T47D (cell line): ENCODE results near the gene PRAMEF12.

Source experiments
- DNase-seq, 2 experiments: peaks; one replicate each; pipeline versions ENCODE4 v3.0.0 to v3.0.0-alpha.2; 2011 to 2012; ENCODE audit warnings: low read depth in 1 of 2, low spot score in 1 of 2
- JUND ChIP-seq: IDR thresholded peaks from 2 replicates; pipeline ENCODE4 v1.6.1; 2012; ENCODE audit warnings: low read depth
- in situ Hi-C: cut with HindIII; loops from 2 replicates; pipeline ENCODE4 v1.10.0; 2016; ENCODE audit warnings: low sequenced_read_pairs, low pct_unique_long_range_greater_than_20kb

Gene PRAMEF12

DNA sequence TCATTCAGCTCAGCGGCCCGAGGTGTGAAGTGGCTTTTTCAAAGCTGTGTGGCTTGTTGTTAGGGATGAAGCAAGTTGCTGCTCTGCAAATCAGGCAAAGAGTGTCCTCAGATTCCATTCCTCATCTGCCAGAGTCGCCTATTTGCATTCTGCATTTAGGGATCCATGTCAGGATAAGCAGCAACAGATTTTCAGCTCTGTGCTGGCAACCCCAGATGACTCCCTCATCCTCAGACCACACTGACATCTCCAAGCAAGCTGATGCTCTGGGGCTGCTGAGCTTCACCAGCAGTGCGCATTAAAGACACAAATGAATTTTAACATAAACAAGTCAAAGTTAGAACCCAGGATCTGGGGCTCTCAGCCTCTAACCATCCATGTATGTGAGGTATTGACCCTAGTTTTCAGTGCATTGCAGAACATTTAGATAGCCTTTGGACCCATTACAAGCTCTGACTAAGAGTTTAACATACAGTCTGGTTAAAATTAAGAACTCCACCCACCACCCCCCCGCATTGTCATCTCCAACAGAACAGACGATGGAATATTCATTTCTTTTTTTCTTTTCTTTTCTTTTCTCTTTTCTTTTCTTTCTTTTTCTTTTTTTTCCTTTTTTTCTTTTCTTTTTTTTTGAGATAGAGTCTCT is 16.6 kb upstream of the PRAMEF12 start:
- no peak for TF ChIP-seq JUND
- in situ Hi-C loops = no loop called here
- DNase-seq = no peak

DNA sequence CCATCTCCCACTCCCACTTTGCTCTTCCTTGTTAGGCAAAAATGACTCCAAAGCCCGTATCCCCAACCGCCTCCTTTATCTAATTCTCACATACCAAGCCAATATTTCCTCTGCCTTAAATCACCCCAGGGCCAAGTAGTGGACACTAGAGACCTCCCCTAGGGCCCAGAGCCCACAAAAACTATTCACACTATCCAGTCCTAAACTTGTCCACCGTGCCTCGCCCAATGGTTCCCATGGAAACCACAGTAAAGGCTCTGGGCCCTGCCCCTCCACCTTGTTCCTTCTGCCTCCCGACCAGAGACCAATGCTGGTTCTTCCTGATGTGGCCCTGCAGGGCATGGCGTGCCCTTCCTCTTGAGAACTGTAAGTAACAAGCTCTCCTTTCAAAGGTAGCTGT is 15.7 kb upstream of the PRAMEF12 start:
- TF ChIP-seq JUND = no peak
- no peak for DNase-seq
- in situ Hi-C loops = no loop called here

DNA sequence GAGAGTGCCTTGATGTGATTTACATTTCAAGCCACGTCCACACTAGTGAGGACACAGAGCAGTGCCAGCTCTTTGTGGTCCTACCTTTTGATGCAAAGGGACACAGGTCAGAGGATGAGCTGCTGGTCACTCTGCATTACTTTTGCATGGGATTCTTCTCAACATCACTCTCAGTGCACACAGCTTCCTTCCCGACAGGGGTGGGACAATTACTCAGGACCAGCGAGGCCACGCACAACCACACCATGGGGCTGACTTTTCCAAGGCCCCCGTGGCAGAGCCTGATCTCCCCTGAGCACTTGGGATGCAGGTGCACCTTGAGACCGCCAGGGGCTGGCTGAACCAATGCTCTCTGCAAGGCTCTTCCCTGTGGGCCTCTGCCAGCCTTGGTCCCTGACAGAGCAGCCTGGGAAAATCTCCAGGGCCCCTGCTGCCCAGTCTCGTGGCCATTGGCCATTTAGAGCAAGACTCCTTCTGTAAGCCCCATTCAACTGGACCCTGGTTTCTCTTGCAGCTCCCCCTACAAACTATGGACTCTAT is 13.2 kb upstream of the PRAMEF12 start:
- no peak for TF ChIP-seq JUND
- no peak for DNase-seq
- in situ Hi-C loops = no loop called here

- no peak for DNase-seq
- in situ Hi-C loops = no loop called here
- TF ChIP-seq JUND = no peak
These were observed 11.8 kb upstream of the PRAMEF12 start for GRCh38 chr1:12761781-12762180.

- TF ChIP-seq JUND = no peak
- in situ Hi-C loops = no loop called here
- no peak for DNase-seq
These were observed 10.8 kb upstream of the PRAMEF12 start for GRCh38 chr1:12762766-12763165.

DNA sequence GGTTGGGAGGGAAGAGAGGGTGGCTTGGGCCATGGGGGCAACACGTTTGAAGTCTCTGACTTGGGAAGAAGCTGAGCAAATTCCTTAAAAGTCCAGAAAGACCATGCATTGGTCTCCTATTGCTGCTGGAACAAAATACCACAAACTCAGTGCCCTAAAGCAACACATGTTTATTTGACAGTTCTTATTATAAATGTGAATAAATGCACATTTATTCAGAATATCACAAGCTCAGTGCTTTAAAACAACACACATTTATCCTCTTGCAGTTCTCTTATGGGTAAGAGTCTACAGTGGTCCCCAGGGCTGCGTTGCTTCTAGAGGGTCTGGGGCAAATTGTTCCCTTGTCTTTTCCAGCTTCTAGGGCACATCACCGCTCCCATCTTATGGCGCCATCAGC is 10.1 kb upstream of the PRAMEF12 start:
- no peak for DNase-seq
- TF ChIP-seq JUND = no peak
- in situ Hi-C loops = no loop called here

GRCh38 chr1:12764016-12764415 is 9.5 kb upstream of the PRAMEF12 start:
- in situ Hi-C loops = no loop called here
- no peak for DNase-seq
- TF ChIP-seq JUND = no peak

GRCh38 chr1:12769031-12769430 is 4.5 kb upstream of the PRAMEF12 start:
- no peak for TF ChIP-seq JUND
- in situ Hi-C loops = no loop called here
- DNase-seq = no peak

- no peak for TF ChIP-seq JUND
- in situ Hi-C loops = no loop called here
- no peak for DNase-seq
These were observed 3.5 kb upstream of the PRAMEF12 start for GRCh38 chr1:12769976-12770505.

- in situ Hi-C loops = no loop called here
- DNase-seq = no peak
- TF ChIP-seq JUND = no peak
These were observed 2.9 kb upstream of the PRAMEF12 start for GRCh38 chr1:12770620-12771019.

GRCh38 chr1:12771186-12771585 is 2.4 kb upstream of the PRAMEF12 start:
- TF ChIP-seq JUND = no peak
- in situ Hi-C loops = no loop called here
- DNase-seq = no peak

- no peak for DNase-seq
- in situ Hi-C loops = no loop called here
- no peak for TF ChIP-seq JUND
These were observed 1.0 kb upstream of the PRAMEF12 start for GRCh38 chr1:12772520-12772919.

DNA sequence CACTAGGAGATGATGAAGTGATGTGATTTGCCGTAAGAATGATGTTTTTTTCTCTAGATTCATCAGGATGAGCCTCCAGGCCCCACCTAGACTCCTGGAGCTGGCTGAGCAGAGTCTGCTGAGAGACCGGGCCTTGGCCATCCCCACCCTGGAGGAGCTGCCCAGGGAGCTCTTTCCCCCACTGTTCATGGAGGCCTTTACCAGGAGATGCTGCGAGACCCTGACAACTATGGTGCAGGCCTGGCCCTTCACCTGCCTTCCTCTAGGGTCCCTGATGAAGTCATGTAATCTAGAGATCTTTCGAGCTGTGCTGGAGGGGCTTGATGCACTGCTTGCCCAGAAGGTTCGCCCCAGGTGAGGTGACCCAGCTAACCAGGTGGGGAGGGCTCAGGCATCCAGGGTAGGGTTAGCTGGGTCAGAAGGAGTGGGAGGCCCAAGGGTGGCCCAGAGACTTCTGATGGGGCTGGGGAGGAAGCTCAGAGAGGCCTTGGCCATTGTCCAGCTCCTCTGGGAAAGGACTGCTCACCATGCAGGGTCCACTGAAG is 1.3 kb downstream of the PRAMEF12 start:
- in situ Hi-C loops = no loop called here
- TF ChIP-seq JUND = no peak
- no peak for DNase-seq
